ENCODE measurements around the gene BBIP1. TPM values are rescaled to one million over a fixed set of nuclear protein-coding genes. Genes with fewer than 3 reads are reported as not detected.

Gene BBIP1
- polyA plus RNA-seq, 3 donors, result 16.2 to 41.1 (median 26.6) TPM

DNA sequence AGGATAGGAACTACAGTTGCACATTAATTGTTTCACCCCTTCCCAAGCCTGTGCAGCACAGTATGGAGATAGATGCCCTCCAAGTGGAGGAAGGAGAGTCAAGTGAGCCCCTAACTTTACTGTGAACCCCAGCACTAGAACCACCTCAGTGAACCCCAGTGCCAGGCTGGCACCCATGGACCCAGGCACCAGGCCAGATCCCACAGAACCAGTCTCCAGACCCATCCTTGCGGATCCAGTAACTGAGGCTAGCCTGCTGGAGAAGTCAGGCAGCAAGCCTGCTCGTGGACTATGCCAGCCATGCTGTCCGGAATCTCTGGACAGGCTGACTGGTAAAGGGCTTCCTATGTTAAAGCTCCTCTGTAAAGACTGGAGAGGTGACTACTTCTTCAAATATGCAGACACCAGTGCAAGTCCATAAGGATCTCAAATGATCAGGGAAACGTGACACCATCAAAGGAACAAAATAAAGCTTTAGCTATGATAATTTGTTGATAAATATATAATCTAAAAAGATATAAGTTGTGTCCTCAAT lies 28.1 kb upstream of the BBIP1 start:
- WGBS (ENCODE audit: insufficient coverage), result 67% methylated on average over 3 of the region's 4 CpGs
- Histone ChIP-seq H3K36me3 (replicated peaks in 1 of 2; ENCODE audit: control insufficient read depth in 1 of 2, insufficient read depth in 2 of 2, low read length in 2 of 2) (peaks cover 0 to 33% of the 10 kb centered on the region in 2 donors), H3K9me3 (replicated peaks in 1 of 2; ENCODE audit: control insufficient read depth in 1 of 2, insufficient read depth in 1 of 2, low read length in 2 of 2) (no peaks in the 10 kb centered on the region), H3K4me3 (replicated peaks in 1 of 3; ENCODE audit: low read depth in 2 of 3, low read length in 3 of 3) (no peak overlapping the region), H3K27me3 (ENCODE audit: control insufficient read depth in 2 of 2, insufficient read depth in 2 of 2, low read length in 2 of 2) (no peaks in the 10 kb centered on the region), H3K4me1 (ENCODE audit: control insufficient read depth in 1 of 2, insufficient read depth in 2 of 2, low read length in 2 of 2) (peaks cover 0 to 14% of the 10 kb centered on the region in 2 donors), H3K4me2 (replicated peaks; ENCODE audit: extremely low read depth, low read length, poor library complexity, severe bottlenecking) (no peak overlapping the region), H3K9ac (ENCODE audit: insufficient read depth, low read length, poor library complexity, severe bottlenecking) (no peak overlapping the region), H4K20me1 (ENCODE audit: insufficient read depth, low read length) (peaks cover 100% of the 10 kb centered on the region), H2AFZ (ENCODE audit: insufficient read depth, low read depth, low read length, poor library complexity, severe bottlenecking) (no peak overlapping the region), H3K27ac (ENCODE audit: low read depth in 1 of 2, low read length in 2 of 2) (no peak overlapping the region), H3K79me2 (ENCODE audit: insufficient read depth, low read length) (peaks cover 100% of the 10 kb centered on the region)
- Mint-ChIP-seq H3K4me3 (no peak overlapping the region), H3K9me3 (peaks cover 0 to 2% (median 0%) of the 10 kb centered on the region in 7 donors), H3K27ac (peak overlapping the region in 2 of 7 donors; percentile 16), H3K36me3 (peaks cover 47 to 49% of the 10 kb centered on the region in 2 donors), H3K27me3 (ENCODE audit: low read depth in 3 of 3) (no peaks in the 10 kb centered on the region), H3K4me1 (peaks cover 32% of the 10 kb centered on the region)
- TF ChIP-seq, protein P1, sequence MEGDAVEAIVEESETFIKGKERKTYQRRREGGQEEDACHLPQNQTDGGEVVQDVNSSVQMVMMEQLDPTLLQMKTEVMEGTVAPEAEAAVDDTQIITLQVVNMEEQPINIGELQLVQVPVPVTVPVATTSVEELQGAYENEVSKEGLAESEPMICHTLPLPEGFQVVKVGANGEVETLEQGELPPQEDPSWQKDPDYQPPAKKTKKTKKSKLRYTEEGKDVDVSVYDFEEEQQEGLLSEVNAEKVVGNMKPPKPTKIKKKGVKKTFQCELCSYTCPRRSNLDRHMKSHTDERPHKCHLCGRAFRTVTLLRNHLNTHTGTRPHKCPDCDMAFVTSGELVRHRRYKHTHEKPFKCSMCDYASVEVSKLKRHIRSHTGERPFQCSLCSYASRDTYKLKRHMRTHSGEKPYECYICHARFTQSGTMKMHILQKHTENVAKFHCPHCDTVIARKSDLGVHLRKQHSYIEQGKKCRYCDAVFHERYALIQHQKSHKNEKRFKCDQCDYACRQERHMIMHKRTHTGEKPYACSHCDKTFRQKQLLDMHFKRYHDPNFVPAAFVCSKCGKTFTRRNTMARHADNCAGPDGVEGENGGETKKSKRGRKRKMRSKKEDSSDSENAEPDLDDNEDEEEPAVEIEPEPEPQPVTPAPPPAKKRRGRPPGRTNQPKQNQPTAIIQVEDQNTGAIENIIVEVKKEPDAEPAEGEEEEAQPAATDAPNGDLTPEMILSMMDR (IDR thresholded peaks at IDR 0.05), result no peak
- no peak for DNase-seq
- intact Hi-C loops (cut with micrococcal nuclease), result no loop called here

DNA sequence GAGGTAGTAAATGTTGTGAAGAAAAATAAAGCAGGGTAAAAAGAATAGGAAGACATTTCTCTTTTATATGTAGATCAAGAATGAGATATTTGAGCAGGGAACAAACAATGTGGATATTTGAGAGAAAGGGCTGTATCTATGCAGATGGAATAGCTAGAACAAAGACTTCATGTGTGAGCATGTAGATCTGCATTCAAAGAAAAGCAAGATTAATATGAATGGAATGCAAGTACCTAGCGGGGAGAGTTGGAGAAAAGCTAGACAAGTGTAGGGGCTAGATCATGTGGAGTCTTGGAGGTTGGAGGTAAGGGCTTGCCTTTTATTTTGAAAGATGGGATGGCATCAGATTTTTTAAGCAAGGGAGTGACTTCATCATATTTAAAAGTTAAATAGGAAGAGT lies 27.5 kb upstream of the BBIP1 start:
- Mint-ChIP-seq H3K27me3 (ENCODE audit: low read depth in 3 of 3) (no peaks in the 10 kb centered on the region), H3K4me1 (peaks cover 32% of the 10 kb centered on the region), H3K4me3 (no peak overlapping the region), H3K36me3 (peaks cover 47 to 51% of the 10 kb centered on the region in 2 donors), H3K27ac (peak overlapping the region in 1 of 7 donors; percentile 38), H3K9me3 (peaks cover 0 to 2% (median 0%) of the 10 kb centered on the region in 7 donors)
- Histone ChIP-seq H3K36me3 (replicated peaks in 1 of 2; ENCODE audit: control insufficient read depth in 1 of 2, insufficient read depth in 2 of 2, low read length in 2 of 2) (peaks cover 2 to 36% of the 10 kb centered on the region in 2 donors), H3K79me2 (ENCODE audit: insufficient read depth, low read length) (peaks cover 100% of the 10 kb centered on the region), H3K9me3 (replicated peaks in 1 of 2; ENCODE audit: control insufficient read depth in 1 of 2, insufficient read depth in 1 of 2, low read length in 2 of 2) (no peaks in the 10 kb centered on the region), H3K27me3 (ENCODE audit: control insufficient read depth in 2 of 2, insufficient read depth in 2 of 2, low read length in 2 of 2) (no peaks in the 10 kb centered on the region), H3K9ac (ENCODE audit: insufficient read depth, low read length, poor library complexity, severe bottlenecking) (no peak overlapping the region), H2AFZ (ENCODE audit: insufficient read depth, low read depth, low read length, poor library complexity, severe bottlenecking) (no peak overlapping the region), H3K4me3 (replicated peaks in 1 of 3; ENCODE audit: low read depth in 2 of 3, low read length in 3 of 3) (no peak overlapping the region), H4K20me1 (ENCODE audit: insufficient read depth, low read length) (peaks cover 100% of the 10 kb centered on the region), H3K27ac (ENCODE audit: low read depth in 1 of 2, low read length in 2 of 2) (no peak overlapping the region), H3K4me1 (ENCODE audit: control insufficient read depth in 1 of 2, insufficient read depth in 2 of 2, low read length in 2 of 2) (peaks cover 0 to 12% of the 10 kb centered on the region in 2 donors), H3K4me2 (replicated peaks; ENCODE audit: extremely low read depth, low read length, poor library complexity, severe bottlenecking) (no peak overlapping the region)
- WGBS (ENCODE audit: insufficient coverage), result 86% methylated on average over 1 of the region's 1 CpG
- TF ChIP-seq, protein P1 (IDR thresholded peaks at IDR 0.05), result no peak
- intact Hi-C loops (cut with micrococcal nuclease), result no loop called here
- DNase-seq, result no peak

Measured in CD14-positive monocyte (primary cell).